Putamen (tissue), 1 donor: ENCODE results near the gene TBC1D9.
A peak's percentile ranks its signal among the peaks of the same experiment; 100 is the strongest.

Source experiments
- DNase-seq: peaks from one replicate; pipeline ENCODE4 v3.0.0-alpha.2; 2016; ENCODE audit warnings: low spot score

Gene TBC1D9

DNA sequence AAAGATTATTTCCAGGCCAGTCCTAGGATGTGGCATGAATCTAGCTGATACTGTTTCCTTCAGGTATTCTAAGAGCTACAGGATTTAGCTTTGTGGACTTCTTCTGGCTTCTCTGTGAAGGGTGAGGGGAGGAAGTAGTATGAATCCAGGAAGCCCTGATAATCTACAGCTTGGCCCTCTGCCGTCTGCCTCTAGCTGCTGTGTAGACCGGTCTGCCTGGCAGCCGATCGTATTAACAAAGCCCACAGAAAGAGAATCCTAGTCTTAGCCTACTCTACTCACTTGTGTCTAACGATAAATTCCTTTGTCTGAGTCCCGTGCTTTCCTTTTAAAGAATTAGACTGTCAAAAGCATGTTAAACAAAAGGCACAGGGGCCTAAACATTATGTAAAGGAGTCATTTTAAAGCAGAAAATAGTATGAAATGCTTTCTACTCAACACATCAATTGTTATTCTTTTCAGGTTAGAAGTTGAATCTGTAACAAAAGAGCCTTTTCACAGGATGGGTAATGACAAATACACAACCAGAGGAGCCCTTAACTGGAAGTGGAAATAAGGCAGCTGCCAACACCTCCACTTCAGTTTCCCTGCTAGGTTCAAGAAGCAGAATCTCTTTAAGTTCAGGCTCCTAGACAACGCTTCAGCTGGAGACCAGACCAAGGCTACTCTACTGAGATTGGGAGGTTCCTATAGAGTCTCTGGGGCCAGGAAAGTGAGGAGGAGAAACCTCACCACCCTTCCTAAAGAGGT lies 138.5 kb downstream of the TBC1D9 start:
- DNase-seq = no peak

DNA sequence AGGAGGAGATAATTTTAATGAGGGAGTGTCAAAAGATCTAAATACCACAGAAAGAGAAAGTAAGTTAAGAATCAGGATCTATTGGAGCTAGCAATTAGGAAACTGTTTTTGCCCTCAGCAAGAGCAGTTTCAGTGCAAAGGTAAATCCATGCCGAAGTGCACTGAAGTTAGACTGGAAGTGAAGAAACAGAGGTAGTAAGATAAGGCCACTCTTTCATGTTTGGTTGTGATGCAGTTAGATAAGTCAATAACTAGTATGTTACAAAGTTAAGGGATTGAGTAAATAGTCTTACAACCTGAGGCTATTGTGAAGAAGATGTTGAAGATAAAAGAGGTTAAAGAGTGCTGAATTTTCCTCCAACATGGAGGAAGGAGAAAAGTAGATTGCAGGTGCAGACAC lies 140.7 kb downstream of the TBC1D9 start:
- no peak for DNase-seq

DNA sequence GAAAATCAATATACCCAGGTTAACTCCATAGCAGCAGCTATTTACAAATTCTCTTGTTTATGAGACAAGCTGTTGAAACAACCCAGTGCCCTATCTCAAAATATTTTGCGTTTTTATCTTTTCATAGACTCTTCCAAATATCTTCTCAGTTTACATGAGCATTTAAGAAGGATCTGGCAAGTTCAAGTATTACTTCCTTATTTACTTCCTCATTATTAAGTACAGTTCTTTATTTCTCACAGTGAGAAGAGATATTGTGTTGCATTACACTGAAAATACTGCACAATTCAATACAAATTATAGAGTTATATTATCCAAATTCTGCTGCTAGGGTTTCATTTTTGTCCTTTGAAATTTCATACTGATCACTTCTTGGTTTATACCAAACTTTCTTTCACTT lies 143.8 kb downstream of the TBC1D9 start:
- DNase-seq = no peak

DNA sequence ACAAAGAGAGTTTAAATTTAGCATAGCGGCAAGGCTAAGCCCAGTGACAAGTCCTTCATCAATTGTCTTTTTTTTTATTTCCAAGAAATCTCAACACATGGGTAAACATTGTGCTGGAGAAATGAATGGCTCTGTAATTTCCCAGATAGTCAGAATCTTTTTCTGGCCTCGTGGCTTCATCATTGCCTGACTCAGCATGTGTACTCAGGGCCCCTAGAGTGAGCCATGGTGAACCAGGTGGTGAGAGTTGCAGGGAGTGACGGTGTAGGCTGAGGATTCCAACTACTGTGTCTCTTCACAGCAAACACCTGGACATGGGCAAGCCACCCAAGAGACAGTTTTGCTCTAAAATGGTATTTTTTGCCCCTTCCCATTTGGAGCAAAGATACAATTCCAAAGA lies 144.3 kb downstream of the TBC1D9 start:
- no peak for DNase-seq

DNA sequence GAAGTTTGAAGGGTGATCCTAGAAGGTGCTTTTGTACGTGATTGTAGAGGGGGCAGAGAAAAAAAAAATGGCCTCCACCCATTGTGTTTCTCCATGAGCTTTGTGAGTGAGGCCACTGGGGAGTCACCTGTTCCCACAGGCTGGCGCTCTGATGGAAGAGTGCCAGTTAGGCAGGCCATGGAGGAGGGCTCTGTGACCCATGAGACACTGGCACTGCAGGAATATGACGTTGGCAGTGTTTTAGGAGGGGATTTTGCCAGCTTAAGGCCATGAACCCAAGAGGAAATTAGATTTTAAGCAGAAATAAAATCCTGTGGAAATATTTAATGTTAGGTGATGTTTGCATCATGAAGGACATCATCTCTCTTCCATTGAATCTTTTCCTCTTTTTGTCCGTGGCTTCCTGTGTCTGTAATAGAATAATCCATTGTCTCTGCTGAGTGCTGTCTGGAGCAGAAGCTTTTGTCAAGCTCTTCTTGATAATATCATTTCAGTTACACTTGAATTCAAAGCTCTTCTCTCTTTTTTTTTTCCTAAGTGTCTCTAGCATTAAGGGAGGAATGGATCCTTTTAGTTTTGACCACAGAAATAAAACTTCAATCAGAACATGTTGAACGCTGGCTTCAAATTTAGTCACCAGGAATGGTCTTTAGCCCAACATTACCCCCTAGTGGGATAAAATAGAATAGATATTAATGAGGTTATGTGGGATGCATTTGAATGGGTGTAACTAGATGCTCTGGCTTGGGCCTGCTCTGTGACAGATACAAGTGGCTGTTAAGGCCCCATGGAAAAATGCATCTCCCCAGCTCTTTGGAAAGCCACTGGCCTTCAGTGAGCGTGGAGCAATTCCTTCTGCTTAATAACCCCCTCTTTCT lies 146.4 kb downstream of the TBC1D9 start:
- DNase-seq = peak; percentile 61

DNA sequence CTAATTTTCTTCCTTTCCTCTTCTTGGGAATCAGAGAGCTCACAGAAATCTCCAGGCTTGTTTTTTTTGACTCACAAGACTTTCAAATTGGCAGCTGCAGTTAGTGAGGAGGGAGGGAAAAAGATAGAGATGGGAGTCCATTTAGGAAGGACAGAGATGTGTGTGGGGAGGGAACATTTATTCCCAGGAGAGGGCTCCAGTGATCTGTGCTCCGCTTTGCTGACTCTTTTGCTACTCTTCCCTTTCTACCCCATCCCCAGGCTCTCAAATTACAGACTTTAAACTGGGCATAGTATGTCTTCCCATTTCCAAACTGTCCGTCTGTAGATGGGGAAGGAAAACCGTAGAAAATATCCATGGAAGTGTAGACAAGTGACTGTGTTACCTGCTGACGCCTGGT lies 148.3 kb downstream of the TBC1D9 start:
- no peak for DNase-seq

DNA sequence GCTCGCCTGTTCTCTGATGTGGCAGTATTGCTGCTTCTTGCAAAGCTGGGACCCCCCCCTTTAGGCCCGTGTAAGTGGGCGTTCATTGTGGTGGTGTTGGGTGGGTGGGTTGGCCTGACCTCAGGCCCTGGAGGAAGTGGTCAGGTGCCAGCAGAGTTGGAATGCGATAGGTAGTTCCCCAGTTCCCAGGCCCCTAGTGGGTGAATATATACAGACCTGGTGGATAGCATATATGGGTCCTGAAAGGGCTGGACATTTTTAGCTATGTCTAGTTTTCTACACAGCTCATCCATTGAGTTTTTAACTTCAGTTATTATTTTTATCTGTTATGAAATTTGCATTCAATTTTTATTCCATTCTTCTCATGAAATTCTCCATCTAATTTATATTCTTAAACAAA lies 151.6 kb downstream of the TBC1D9 start:
- no peak for DNase-seq

DNA sequence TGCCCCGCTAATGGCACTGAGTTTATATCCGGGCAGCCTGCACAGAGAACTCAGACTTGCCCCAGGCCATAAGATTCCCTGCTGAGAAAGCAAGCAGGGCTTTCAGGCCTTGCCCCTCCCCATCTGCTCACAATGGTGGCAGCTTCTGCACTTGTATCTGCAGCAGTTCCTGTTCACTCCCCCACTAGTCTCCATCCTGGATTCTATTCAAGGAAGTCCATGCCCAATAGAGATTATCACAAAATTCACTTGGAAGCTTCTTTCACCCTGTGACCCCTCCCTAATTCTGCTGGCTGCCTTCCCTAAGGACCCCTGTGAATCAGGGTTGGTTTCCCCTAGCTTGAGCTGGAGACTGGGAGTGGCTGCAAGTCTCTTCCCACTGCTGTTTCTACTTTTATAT lies 152.9 kb downstream of the TBC1D9 start:
- DNase-seq = no peak

DNA sequence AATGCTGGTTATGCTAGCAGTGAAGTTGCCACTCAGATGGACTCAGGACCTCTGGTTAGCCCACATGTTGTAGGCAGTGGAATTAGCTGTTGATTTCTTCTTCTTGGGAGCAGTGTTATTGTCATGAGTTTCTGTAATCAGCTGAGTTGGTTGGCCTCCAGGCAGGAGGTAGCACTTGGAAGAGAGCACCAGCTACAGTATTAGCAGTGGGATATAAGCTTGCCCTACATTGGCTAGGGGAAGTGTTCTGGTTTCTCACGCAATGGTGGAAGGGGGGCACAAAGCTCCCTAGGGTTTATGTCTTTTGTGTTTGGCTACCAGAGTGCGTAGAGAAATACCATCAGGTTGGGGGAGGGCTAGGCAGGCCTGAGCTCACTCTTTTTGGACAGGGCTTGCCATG lies 153.5 kb downstream of the TBC1D9 start:
- no peak for DNase-seq

DNA sequence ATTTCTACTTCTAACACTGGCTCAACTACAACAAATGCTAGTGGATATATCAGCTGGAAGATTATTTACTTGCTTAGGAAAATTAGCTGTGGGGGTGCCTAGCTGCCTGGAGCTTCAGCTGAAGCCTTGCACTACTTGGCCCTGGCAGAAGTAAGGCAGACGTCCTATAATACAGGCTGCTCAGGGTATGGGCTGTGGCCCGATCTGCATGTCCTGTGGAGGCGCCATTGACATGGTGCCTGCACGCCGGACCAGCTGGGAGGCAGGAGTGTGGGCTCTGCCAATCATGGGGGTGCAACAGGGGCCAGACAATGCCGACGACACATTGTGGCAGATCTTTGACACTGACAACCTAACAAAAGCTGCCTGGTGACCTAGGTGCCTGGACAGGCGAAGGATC lies 155.8 kb downstream of the TBC1D9 start:
- no peak for DNase-seq

DNA sequence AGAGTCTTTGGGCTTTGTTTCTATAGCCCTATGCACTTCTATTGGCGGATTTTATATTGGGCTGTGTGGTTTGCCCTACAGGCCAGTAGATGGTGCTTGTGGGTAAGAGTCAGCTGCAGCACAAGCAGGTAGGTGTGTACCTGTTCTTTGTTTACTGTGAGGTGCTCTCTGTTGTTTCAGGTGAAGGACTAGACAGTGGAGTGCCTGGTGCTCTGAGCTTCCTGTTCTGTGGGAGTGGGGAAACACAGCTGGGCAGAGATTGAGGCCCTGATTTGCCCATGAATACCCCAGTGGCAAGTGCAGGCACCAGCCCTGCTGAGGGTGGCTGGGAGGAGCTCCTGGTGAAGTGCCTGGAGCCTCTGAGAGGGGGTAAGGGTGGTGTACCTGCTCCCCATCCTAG lies 161.1 kb downstream of the TBC1D9 start:
- no peak for DNase-seq

DNA sequence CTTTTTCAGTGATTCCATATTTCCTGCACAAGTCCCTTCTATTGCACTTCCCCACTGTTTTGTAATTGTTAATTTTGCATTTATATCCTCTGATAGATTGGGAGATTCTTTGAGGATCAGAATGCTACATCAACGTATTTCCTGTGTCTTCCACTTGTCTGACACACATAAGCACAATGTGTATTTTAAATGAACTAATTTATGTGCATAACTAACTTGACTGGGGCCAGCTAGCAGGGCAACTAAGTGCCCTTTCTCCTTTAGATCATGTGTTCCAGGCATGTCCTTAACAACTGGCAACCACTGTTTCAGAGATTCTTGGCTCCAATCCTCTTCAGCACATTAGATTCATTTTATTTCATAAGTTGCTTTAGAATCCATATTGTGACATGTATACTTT lies 171.7 kb downstream of the TBC1D9 start:
- no peak for DNase-seq

DNA sequence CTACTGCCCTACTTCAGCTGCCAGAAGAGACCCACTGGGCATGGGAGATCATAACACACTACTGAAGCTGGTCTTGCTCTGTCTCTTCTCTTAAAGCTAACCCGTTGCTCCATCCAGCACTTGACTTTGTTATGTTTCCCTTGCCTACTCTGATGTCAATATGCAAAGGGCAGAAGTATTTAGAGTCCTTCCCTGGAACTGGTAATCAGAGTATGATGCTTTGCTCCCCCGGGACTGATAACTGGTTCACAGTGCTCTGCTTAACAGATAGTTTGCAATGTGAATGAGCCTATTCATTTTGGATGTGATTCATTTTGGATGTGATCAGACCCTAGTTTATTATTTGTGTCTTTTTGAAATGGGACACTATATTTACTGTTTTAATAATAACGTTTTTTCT lies 175.1 kb downstream of the TBC1D9 start:
- no peak for DNase-seq

DNA sequence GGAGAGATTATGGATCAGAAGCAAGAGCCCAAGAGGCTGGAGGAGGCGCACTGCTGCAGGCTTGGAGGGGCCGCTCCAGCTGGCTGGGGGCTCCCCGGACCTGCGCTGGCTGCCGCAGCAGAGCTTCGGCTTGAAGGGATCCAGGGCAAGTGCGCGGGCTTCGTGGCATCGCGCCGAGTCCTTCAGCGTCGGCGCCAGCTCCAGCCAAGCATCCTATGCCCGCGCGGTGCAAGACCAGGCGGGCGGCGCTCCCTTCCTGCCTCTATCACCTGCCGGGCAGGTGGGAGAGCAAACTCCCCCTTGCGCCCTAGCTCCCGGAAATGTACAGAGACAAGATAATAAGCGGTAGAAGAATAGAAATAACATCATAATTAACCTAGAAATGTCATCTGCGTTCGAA lies 176.9 kb downstream of the TBC1D9 start:
- no peak for DNase-seq

DNA sequence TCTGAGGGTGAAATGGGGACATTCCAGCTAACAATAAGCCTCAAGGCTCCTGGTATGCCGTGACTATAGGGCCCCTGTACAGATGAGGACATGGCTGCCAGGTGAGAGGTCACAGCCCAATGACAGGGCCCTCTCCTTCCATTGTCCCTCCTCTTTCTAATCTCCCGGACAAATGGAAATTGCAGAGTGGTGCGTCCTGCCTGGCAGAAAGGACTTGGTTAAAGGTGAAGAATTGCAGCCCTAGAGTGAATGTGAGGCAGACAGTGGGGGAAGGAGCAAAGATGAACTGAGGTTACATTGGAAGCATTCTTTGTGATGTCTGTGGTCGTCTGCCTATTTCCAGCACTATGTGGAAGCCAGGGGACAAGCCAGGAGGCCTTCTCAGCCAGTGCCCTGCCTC lies 180.7 kb downstream of the TBC1D9 start:
- DNase-seq = no peak

DNA sequence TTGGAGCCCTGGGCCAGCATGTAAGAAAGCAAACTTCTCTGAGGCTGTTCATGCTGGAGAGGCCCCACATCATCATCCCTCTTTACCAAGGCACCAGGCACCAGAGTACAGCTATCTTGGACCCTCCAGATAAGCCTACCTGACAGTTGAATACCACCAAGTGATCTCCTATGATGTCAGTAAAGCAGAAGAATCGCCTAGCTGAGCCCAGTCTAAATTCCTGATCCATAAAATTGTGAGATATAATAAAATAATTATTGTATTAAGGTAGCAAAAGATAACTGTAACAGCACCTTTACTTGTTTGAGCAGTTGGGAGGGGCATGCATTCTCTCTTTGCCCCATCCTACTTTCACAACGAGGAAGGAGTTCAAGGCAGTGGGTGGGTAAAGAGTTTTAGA lies 184.6 kb downstream of the TBC1D9 start:
- no peak for DNase-seq
